SK-N-SH (cell line): ENCODE data around the gene LGR4. TPM values are rescaled to one million over a fixed set of nuclear protein-coding genes. Genes with fewer than 3 reads are reported as not detected.

Experiments used
- CTCF ChIA-PET: fragments of 300-600, 350-600 bp; formaldehyde crosslinking; extraction: SDS; loops from one replicate; lab custom pipeline; 2021; lab: Yijun Ruan, JAX
- POLR2A ChIA-PET: fragments of 350-600 bp; sonication (Branson Sonifier 250); formaldehyde crosslinking; extraction: SDS; loops from one replicate; lab custom pipeline; 2020; ENCODE audit warnings: antibody characterized with exemption, inconsistent platforms; lab: Yijun Ruan, JAX
- DNase-seq: peaks from one replicate; pipeline ENCODE4 v3.0.0; 2012
- H2AFZ ChIP-seq: fragments of 200-600 bp; sonication (generic); 2 replicates; pipeline ENCODE4 v1.8.1; 2016; ENCODE audit warnings: antibody characterized with exemption, mild to moderate bottlenecking, low read depth
- H3F3A ChIP-seq: fragments of 200-600 bp; sonication (generic); replicated peaks from 2 replicates; pipeline ENCODE3; 2016; ENCODE audit warnings: antibody characterized with exemption, mild to moderate bottlenecking; ENCODE audit not compliant: insufficient read depth
- H3K27ac ChIP-seq, 2 experiments: fragments of 200-500 bp in 1 of 2; fragments of 200-600 bp in 1 of 2; sonication (Bioruptor generic) in 1 of 2; sonication (generic), shearing (Covaris generic) in 1 of 2; 2 replicates each; pipeline versions ENCODE4 v1.5.1 to v1.6.1; 2014 to 2016; ENCODE audit warnings: low read depth in 2 of 2, inconsistent platforms in 1 of 2, low read length in 1 of 2, mild to moderate bottlenecking in 1 of 2, mixed read lengths in 1 of 2
- H3K27me3 ChIP-seq: fragments of 200-600 bp; sonication (generic), shearing (Covaris generic); 2 replicates; pipeline ENCODE4 v1.6.1; 2016; ENCODE audit warnings: mixed run types; ENCODE audit not compliant: insufficient read depth
- H3K36me3 ChIP-seq, 2 experiments: fragments of 200-500 bp in 1 of 2; fragments of 200-600 bp in 1 of 2; sonication (Bioruptor generic) in 1 of 2; sonication (generic) in 1 of 2; replicated peaks in 1 of 2; 2 replicates each; pipeline versions ENCODE3 to v1.5.1; 2014 to 2016; ENCODE audit warnings: low read length in 1 of 2, mild to moderate bottlenecking in 1 of 2; ENCODE audit not compliant: insufficient read depth in 2 of 2, control insufficient read depth in 1 of 2
- H3K4me1 ChIP-seq, 2 experiments: fragments of 200-500 bp in 1 of 2; fragments of 200-600 bp in 1 of 2; sonication (Bioruptor generic) in 1 of 2; sonication (generic), shearing (Covaris generic) in 1 of 2; 2 replicates each; pipeline versions ENCODE4 v1.5.1 to v1.6.1; 2014 to 2016; ENCODE audit warnings: low read depth in 1 of 2, low read length in 1 of 2, mixed run types in 1 of 2; ENCODE audit not compliant: insufficient read depth in 2 of 2, control insufficient read depth in 1 of 2
- H3K4me2 ChIP-seq: fragments of 200-600 bp; sonication (generic), shearing (Covaris generic); 2 replicates; pipeline ENCODE4 v1.6.1; 2017; ENCODE audit warnings: mixed run types
- H3K4me3 ChIP-seq, 2 experiments: fragments of 200-500 bp in 1 of 2; fragments of 200-600 bp in 1 of 2; sonication (Bioruptor generic) in 1 of 2; sonication (generic), shearing (Covaris generic) in 1 of 2; 2 replicates each; pipeline versions ENCODE4 v1.5.1 to v1.8.1; 2014 to 2016; ENCODE audit warnings: low read depth in 2 of 2, inconsistent platforms in 1 of 2, low read length in 1 of 2, mild to moderate bottlenecking in 1 of 2, mixed read lengths in 1 of 2, moderate library complexity in 1 of 2
- H3K79me2 ChIP-seq: fragments of 200-600 bp; sonication (generic); 2 replicates; pipeline ENCODE4 v1.8.1; 2017; ENCODE audit warnings: mild to moderate bottlenecking; ENCODE audit not compliant: insufficient read depth
- H3K9ac ChIP-seq: fragments of 200-600 bp; sonication (generic); 2 replicates; pipeline ENCODE4 v1.6.1; 2017; ENCODE audit warnings: mixed run types
- H3K9me2 ChIP-seq: fragments of 200-600 bp; sonication (generic); 2 replicates; pipeline ENCODE4 v1.6.1; 2017; ENCODE audit warnings: mixed run types
- H3K9me3 ChIP-seq: fragments of 200-600 bp; sonication (generic); 2 replicates; pipeline ENCODE4 v1.6.1; 2017; ENCODE audit warnings: mixed run types, mild to moderate bottlenecking, moderate library complexity
- H4K20me1 ChIP-seq: fragments of 200-600 bp; sonication (generic); 2 replicates; pipeline ENCODE4 v1.6.1; 2017; ENCODE audit warnings: mild to moderate bottlenecking, mixed run types; ENCODE audit not compliant: insufficient read depth
- CHD2 ChIP-seq: fragments of 150-350 bp; IDR thresholded peaks from 2 replicates; pipeline ENCODE4 v1.6.1; 2018; ENCODE audit warnings: low read length; ENCODE audit not compliant: partially characterized antibody
- ELF1 ChIP-seq: IDR thresholded peaks from 2 replicates; pipeline ENCODE4 v1.4.0; 2012
- EP300 ChIP-seq, 2 experiments: IDR thresholded peaks; 2 replicates each; pipeline versions ENCODE4 v1.4.0 to v1.6.1; 2012; ENCODE audit warnings: borderline replicate concordance in 1 of 2, low read depth in 1 of 2, low read length in 1 of 2
- GABPA ChIP-seq: IDR thresholded peaks from 2 replicates; pipeline ENCODE4 v1.4.0; 2012; ENCODE audit warnings: low read depth, mild to moderate bottlenecking
- GATA2 ChIP-seq: sonication (generic); formaldehyde crosslinking; IDR thresholded peaks from 2 replicates; pipeline ENCODE4 v1.5.0; 2020; ENCODE audit warnings: mild to moderate bottlenecking, missing genetic modification reagents
- JUND ChIP-seq: IDR thresholded peaks from 2 replicates; pipeline ENCODE4 v1.4.0; 2012
- MAX ChIP-seq: IDR thresholded peaks from 2 replicates; pipeline ENCODE4 v1.4.0; 2012; ENCODE audit warnings: low read depth
- MEF2A ChIP-seq: IDR thresholded peaks from 2 replicates; pipeline ENCODE4 v1.4.0; 2012; ENCODE audit warnings: low read depth, borderline replicate concordance
- NRF1 ChIP-seq: IDR thresholded peaks from 2 replicates; pipeline ENCODE4 v1.6.1; 2012; ENCODE audit warnings: low read depth, mild to moderate bottlenecking, low read length
- RAD21 ChIP-seq: IDR thresholded peaks from 2 replicates; pipeline ENCODE4 v1.6.1; 2012; ENCODE audit warnings: mild to moderate bottlenecking, low read length
- RXRA ChIP-seq: IDR thresholded peaks from 2 replicates; pipeline ENCODE4 v1.4.0; 2012; ENCODE audit warnings: low read depth, mild to moderate bottlenecking, borderline replicate concordance
- SIN3A ChIP-seq: IDR thresholded peaks from 2 replicates; pipeline ENCODE4 v1.6.1; 2012; ENCODE audit warnings: low read depth, mild to moderate bottlenecking, low read length, moderate library complexity, borderline replicate concordance
- SMC3 ChIP-seq: IDR thresholded peaks from 2 replicates; pipeline ENCODE4 v1.6.1; 2012; ENCODE audit warnings: low read depth, low read length, improper control_type of control experiment
- TAF1 ChIP-seq: IDR thresholded peaks from 2 replicates; pipeline ENCODE4 v1.6.1; 2012; ENCODE audit warnings: low read depth, mild to moderate bottlenecking, low read length, moderate library complexity, borderline replicate concordance
- YY1 ChIP-seq: IDR thresholded peaks from 2 replicates; pipeline ENCODE4 v1.4.0; 2012; ENCODE audit warnings: low read depth, mild to moderate bottlenecking
- WGBS: methylation state at CpG from one replicate; pipeline ENCODE4 v1.1.6; 2017; ENCODE audit warnings: low lambda C conversion rate; 5-methylcytosine and 5-hydroxymethylcytosine counted together
- polyA plus RNA-seq, 3 experiments: library from polyadenylated mRNA; depleted of rRNA; stranded (reverse); fragments of >200 nt; gene quantifications; 2 replicates each; pipeline ENCODE4 v1.2.3, GENCODE V29; 2012
- TF ChIP-seq, protein P1 (sequence below): IDR thresholded peaks from 2 replicates; pipeline ENCODE4 v1.4.0; 2012; ENCODE audit warnings: low read depth, borderline replicate concordance
- TF ChIP-seq, protein P2 (sequence below): IDR thresholded peaks from 2 replicates; pipeline ENCODE4 v1.4.0; 2012; ENCODE audit warnings: low read depth, borderline replicate concordance

Gene LGR4
- polyA plus RNA-seq, 1 of the 3 experiments (the other 2 are of a cell fraction) = 2.6 TPM

- no peak overlapping the region for H3K27ac ChIP-seq
- peak overlapping the region in 1 of 2 experiments; percentile 15; a peak in 2 of 4 replicates for H3K4me3 ChIP-seq
- H4K20me1 ChIP-seq = no peaks in the 10 kb centered on the region; the same call in 1 of the 2 replicates
- 20% methylated on average over 8 of the region's 9 CpGs for WGBS
- no peaks in the 10 kb centered on the region for H3K27me3 ChIP-seq
- peak overlapping the region; percentile 60; the same call in 1 of the 2 replicates for H2AFZ ChIP-seq
- H3K9me2 ChIP-seq = no peaks in the 10 kb centered on the region
- POLR2A ChIA-PET = interaction anchor here (0.7 kb wide), 1 partner anchor 283 kb away, joined by 3 read pairs; no protein-coding TSS in a partner anchor
- CTCF ChIA-PET = interaction anchor here (0.7 to 2.4 kb wide), 4 partner anchors 13 to 289 kb away, joined by 3 to 11 read pairs (median 7); no protein-coding TSS in a partner anchor
- H3F3A ChIP-seq = peaks cover 4% of the 10 kb centered on the region
- H3K36me3 ChIP-seq = no peaks in the 10 kb centered on the region
- H3K4me1 ChIP-seq = peaks cover 10 to 31% of the 10 kb centered on the region in 2 experiments
- no peak for DNase-seq
- peaks cover 12% of the 10 kb centered on the region; the same call in 1 of the 2 replicates for H3K79me2 ChIP-seq
- H3K4me2 ChIP-seq = no peak overlapping the region
- H3K9ac ChIP-seq = no peak overlapping the region
- H3K9me3 ChIP-seq = no peaks in the 10 kb centered on the region
- TF ChIP-seq, protein P1, sequence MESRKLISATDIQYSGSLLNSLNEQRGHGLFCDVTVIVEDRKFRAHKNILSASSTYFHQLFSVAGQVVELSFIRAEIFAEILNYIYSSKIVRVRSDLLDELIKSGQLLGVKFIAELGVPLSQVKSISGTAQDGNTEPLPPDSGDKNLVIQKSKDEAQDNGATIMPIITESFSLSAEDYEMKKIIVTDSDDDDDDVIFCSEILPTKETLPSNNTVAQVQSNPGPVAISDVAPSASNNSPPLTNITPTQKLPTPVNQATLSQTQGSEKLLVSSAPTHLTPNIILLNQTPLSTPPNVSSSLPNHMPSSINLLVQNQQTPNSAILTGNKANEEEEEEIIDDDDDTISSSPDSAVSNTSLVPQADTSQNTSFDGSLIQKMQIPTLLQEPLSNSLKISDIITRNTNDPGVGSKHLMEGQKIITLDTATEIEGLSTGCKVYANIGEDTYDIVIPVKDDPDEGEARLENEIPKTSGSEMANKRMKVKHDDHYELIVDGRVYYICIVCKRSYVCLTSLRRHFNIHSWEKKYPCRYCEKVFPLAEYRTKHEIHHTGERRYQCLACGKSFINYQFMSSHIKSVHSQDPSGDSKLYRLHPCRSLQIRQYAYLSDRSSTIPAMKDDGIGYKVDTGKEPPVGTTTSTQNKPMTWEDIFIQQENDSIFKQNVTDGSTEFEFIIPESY = no peak
- TF ChIP-seq GABPA (no peak), CHD2 (no peak), TAF1 (no peak), SIN3A (no peak), RXRA (no peak), JUND (no peak)
- TF ChIP-seq, protein P2, sequence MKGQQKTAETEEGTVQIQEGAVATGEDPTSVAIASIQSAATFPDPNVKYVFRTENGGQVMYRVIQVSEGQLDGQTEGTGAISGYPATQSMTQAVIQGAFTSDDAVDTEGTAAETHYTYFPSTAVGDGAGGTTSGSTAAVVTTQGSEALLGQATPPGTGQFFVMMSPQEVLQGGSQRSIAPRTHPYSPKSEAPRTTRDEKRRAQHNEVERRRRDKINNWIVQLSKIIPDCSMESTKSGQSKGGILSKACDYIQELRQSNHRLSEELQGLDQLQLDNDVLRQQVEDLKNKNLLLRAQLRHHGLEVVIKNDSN = no peak
- TF ChIP-seq, all 33 proteins: peak for 0
These were observed 422 bp upstream of the LGR4 start for GRCh38 chr11:27473017-27473406.

DNA sequence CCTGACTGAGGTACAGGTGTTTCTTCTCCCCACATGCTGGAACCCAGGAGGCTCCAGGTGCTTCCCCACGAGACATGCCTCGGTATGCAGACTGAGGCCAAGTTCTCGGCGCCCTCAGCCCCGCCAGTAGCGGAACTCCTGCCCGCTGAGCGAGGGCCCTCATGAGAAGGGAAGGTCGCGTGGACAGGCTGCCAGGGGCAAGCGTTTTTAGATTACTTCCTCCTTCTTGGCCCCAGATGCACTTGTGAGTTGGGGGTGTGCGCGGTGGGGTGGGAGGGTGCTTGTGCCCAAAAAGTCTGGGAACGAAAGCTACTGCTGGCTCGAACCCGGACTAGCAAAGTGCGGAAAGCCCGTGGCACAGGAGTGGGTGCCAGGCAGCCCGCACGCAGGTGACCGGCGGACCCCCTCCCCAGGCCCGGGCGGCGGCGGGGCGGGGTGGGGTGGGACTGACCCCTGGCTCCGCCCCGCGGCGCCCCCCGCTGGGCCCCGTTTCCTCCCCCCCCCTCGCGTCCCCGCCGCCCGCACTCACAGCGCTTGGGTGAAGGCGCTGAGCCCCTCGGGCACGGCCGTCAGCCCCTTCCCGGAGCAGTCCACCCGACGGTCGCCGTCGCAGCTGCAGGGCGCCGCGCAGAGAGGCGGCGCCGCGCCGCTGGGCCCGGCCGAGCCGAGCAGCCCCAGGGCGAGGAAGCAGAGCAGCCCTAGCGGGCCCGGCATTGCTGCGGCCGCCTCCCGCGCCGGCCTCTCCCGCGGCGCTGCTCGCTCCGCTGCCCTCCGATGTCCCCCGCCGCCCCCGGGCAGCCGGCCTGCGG, 797 bp downstream of the LGR4 start:
- CTCF ChIA-PET = interaction anchor here (0.6 to 2.4 kb wide), 3 partner anchors 14 to 288 kb away, joined by 3 to 11 read pairs (median 10); no protein-coding TSS in a partner anchor
- no peaks in the 10 kb centered on the region for H3K36me3 ChIP-seq
- peaks cover 21% of the 10 kb centered on the region; the same call in 1 of the 2 replicates for H3K79me2 ChIP-seq
- H3K9me3 ChIP-seq = no peaks in the 10 kb centered on the region
- peak overlapping the region; percentile 85 for H3K4me2 ChIP-seq
- no peaks in the 10 kb centered on the region for H3K9me2 ChIP-seq
- H2AFZ ChIP-seq = peak overlapping the region; percentile 71; the same call in 1 of the 2 replicates
- H3K4me3 ChIP-seq = peak overlapping the region; percentile 75 to 87
- H3K9ac ChIP-seq = peak overlapping the region; percentile 77
- POLR2A ChIA-PET = interaction anchor here (1.1 kb wide), 1 partner anchor 99 kb away, joined by 3 read pairs; no protein-coding TSS in a partner anchor
- no peaks in the 10 kb centered on the region; the same call in 1 of the 2 replicates for H4K20me1 ChIP-seq
- DNase-seq = peak; percentile 81
- peaks cover 4% of the 10 kb centered on the region for H3F3A ChIP-seq
- peaks cover 10 to 33% of the 10 kb centered on the region in 2 experiments for H3K4me1 ChIP-seq
- TF ChIP-seq SMC3 (no peak), EP300 (IDR thresholded peaks at IDR 0.05; ENCODE audit: borderline replicate concordance in 1 of 2, low read depth in 1 of 2, low read length in 1 of 2) (no peak), NRF1 (no peak), GATA2 (no peak), GABPA (no peak), YY1 (no peak), MAX (no peak), RAD21 (no peak), JUND (no peak), ELF1 (no peak), CHD2 (no peak), SIN3A (no peak), RXRA (no peak), MEF2A (no peak)
- TF ChIP-seq, protein P2 = no peak
- TF ChIP-seq, protein P1 = no peak
- 16% methylated on average over 11 of the region's 79 CpGs for WGBS
- peak overlapping the region; percentile 63 to 75 for H3K27ac ChIP-seq
- H3K27me3 ChIP-seq = no peaks in the 10 kb centered on the region
